Measurements from ENCODE around the gene GADD45G.

The GADD45G gene

DNA sequence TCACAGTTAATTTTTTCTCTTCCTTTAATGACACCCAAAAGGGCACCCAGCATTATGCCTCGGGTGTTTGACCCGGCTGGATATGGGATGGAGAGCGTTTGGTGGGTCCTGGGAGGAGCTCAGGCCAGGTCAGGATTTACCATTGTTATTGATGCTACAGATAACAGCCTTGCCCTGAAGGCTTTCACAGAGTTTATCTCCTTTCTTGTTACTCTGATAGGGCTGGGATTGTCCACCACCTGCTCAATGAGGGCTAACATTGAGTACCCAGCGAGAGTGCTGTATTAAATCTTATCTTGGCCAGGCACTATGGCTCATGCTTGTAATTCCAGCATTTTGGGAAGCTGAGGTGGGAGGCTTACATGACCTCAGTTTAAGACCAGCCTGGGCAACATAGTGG lies 37.2 kb downstream of the GADD45G start:
- ATAC-seq, result no peak
- TF ChIP-seq SNAI2 (CRISPR knock-in tag; IDR thresholded peaks at IDR 0.05) (no peak), TSHZ2 (CRISPR knock-in tag; IDR thresholded peaks at IDR 0.05) (no peak), ZC3H10 (CRISPR knock-in tag; IDR thresholded peaks at IDR 0.05) (no peak), ZNF70 (CRISPR knock-in tag; IDR thresholded peaks at IDR 0.05) (no peak), ZNF8 (CRISPR knock-in tag; IDR thresholded peaks at IDR 0.05) (no peak), ZFP3 (CRISPR knock-in tag; IDR thresholded peaks at IDR 0.05) (no peak), CSDC2 (CRISPR knock-in tag; IDR thresholded peaks at IDR 0.05) (no peak)
- TF ChIP-seq, protein P1, sequence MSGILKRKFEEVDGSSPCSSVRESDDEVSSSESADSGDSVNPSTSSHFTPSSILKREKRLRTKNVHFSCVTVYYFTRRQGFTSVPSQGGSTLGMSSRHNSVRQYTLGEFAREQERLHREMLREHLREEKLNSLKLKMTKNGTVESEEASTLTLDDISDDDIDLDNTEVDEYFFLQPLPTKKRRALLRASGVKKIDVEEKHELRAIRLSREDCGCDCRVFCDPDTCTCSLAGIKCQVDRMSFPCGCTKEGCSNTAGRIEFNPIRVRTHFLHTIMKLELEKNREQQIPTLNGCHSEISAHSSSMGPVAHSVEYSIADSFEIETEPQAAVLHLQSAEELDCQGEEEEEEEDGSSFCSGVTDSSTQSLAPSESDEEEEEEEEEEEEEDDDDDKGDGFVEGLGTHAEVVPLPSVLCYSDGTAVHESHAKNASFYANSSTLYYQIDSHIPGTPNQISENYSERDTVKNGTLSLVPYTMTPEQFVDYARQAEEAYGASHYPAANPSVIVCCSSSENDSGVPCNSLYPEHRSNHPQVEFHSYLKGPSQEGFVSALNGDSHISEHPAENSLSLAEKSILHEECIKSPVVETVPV (CRISPR knock-in tag; IDR thresholded peaks at IDR 0.05), result no peak
- TF ChIP-seq, protein P2, sequence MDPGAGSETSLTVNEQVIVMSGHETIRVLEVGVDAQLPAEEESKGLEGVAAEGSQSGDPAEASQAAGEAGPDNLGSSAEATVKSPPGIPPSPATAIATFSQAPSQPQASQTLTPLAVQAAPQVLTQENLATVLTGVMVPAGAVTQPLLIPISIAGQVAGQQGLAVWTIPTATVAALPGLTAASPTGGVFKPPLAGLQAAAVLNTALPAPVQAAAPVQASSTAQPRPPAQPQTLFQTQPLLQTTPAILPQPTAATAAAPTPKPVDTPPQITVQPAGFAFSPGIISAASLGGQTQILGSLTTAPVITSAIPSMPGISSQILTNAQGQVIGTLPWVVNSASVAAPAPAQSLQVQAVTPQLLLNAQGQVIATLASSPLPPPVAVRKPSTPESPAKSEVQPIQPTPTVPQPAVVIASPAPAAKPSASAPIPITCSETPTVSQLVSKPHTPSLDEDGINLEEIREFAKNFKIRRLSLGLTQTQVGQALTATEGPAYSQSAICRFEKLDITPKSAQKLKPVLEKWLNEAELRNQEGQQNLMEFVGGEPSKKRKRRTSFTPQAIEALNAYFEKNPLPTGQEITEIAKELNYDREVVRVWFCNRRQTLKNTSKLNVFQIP (CRISPR knock-in tag; IDR thresholded peaks at IDR 0.05; ENCODE audit: borderline replicate concordance, low read depth), result no peak
- TF ChIP-seq, protein P3, sequence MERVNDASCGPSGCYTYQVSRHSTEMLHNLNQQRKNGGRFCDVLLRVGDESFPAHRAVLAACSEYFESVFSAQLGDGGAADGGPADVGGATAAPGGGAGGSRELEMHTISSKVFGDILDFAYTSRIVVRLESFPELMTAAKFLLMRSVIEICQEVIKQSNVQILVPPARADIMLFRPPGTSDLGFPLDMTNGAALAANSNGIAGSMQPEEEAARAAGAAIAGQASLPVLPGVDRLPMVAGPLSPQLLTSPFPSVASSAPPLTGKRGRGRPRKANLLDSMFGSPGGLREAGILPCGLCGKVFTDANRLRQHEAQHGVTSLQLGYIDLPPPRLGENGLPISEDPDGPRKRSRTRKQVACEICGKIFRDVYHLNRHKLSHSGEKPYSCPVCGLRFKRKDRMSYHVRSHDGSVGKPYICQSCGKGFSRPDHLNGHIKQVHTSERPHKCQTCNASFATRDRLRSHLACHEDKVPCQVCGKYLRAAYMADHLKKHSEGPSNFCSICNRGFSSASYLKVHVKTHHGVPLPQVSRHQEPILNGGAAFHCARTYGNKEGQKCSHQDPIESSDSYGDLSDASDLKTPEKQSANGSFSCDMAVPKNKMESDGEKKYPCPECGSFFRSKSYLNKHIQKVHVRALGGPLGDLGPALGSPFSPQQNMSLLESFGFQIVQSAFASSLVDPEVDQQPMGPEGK (CRISPR knock-in tag; IDR thresholded peaks at IDR 0.05; ENCODE audit: borderline replicate concordance), result no peak
- TF ChIP-seq, protein P4, sequence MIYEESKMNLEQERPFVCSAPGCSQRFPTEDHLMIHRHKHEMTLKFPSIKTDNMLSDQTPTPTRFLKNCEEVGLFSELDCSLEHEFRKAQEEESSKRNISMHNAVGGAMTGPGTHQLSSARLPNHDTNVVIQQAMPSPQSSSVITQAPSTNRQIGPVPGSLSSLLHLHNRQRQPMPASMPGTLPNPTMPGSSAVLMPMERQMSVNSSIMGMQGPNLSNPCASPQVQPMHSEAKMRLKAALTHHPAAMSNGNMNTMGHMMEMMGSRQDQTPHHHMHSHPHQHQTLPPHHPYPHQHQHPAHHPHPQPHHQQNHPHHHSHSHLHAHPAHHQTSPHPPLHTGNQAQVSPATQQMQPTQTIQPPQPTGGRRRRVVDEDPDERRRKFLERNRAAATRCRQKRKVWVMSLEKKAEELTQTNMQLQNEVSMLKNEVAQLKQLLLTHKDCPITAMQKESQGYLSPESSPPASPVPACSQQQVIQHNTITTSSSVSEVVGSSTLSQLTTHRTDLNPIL (CRISPR knock-in tag; IDR thresholded peaks at IDR 0.05; ENCODE audit: low read depth), result no peak

DNA sequence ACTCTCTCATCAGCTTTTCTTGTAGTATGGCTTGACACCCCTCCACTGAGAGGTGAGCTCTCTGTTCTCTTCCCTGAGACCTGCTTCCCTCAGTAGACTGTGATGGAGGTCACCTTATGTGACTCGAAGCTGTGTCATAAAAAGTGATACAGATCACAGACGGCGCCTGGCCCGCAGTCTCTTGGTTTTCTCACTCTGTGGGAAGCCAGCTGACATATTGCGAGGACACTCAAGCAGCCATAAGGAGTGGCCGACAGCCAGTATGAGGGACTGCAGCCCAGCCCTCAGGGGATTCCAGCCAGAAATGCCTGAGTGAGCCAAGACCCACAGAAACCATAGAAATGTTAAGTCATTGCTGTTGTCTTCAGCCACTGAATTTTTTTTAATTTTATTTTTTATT lies 38.0 kb downstream of the GADD45G start:
- ATAC-seq, result no peak
- peak; percentile 84; the same call in 1 of the 2 replicates for TF ChIP-seq ZNF565 (CRISPR knock-in tag; conservative IDR thresholded peaks at IDR 0.05; ENCODE audit: low read depth)
- TF ChIP-seq ZFP3 (CRISPR knock-in tag; IDR thresholded peaks at IDR 0.05), result no peak

DNA sequence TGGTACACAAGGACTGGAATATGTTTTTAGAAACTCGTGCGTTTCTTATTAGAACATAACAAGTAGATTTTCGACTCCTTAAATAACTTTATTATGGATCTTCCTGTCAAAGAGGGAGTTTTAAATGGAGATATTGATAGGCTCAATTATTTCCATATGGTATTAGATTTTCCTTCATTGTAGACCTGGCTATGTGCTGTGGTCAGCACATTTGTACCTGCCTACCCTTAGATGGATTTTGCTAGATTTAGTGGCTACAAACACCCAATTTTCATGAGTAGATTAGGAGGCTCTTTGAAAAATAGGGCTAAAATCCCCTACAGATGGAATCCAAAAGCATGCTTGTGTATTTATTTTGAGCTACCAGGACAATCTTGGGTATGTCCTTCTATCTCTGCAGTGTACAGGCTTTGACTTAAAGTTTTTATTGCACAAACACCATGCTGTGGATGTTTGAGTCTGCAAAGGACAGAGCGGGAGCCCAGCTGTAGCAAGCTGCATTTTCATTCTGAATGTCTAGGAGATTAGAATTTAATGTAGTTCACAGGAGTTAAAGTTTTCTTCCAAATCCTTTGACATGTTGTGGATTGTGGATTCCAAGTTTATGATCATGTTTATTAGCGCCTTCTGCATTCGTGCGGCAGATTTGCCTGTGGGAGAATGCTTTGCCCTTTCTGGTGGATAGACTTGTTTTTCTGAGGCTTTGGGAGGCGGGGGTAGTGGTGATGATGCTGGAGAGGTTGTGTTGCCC lies 41.6 kb downstream of the GADD45G start:
- no peak for ATAC-seq
- TF ChIP-seq, protein P1 (CRISPR knock-in tag; IDR thresholded peaks at IDR 0.05), result no peak
- no peak for TF ChIP-seq CSDC2 (CRISPR knock-in tag; IDR thresholded peaks at IDR 0.05)
- no peak for TF ChIP-seq TOX (CRISPR knock-in tag; IDR thresholded peaks at IDR 0.05; ENCODE audit: borderline replicate concordance)

DNA sequence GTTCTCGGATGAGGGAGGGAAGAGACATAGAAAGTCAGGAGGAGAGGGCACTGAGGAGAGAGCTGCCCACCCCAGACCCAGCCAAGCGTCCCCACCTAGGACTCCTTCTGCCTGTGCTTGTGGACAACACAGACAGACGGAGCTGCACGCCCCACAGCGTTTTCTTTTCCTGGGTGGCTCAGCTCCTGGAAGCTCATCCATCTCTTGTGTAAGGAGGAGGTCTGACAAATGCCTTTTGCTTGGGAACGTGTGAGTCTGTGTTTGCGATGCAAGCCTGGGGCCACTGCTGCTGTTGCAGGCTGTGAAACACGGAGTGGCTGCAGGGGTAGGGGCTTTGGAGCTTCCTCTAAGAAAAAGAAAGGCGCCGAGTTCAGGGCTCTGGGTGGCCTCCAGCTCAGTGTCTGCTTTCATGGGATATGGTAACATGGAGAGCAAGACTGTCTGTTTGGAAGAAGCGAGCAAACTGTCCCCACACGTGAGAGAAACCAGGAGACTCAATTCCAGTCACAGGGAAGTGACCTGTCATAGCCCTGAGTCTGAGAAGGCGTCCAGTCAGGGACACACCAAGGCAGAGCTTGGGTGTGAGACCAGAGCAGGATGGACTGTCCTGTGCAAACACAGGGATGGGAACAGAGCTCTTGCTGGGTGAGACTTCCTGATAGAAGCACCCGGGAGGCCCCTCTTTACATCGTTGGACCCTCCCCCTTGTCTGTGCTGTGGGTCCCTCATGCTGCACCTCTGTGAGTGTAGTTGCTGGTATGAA lies 42.7 kb downstream of the GADD45G start:
- no peak for ATAC-seq
- TF ChIP-seq ZFP30 (CRISPR knock-in tag; IDR thresholded peaks at IDR 0.05) (no peak), RARB (CRISPR knock-in tag; IDR thresholded peaks at IDR 0.05) (no peak), GLIS3 (CRISPR knock-in tag; IDR thresholded peaks at IDR 0.05) (no peak)
- TF ChIP-seq, protein P4 (CRISPR knock-in tag; IDR thresholded peaks at IDR 0.05; ENCODE audit: low read depth), result no peak

All from SK-N-SH treated with all-trans-retinoic acid at 6 μM for 48 hours (cell line).